Brain microvascular endothelial cell (primary cell): ENCODE measurements around the gene SLC2A9.

Experiments used
- DNase-seq: peaks from one replicate; pipeline ENCODE4 v3.0.0-alpha.2; 2020
- H3K27ac ChIP-seq: fragments of 250-450 bp; sonication (Bioruptor Pico); 2 replicates; pipeline ENCODE4 v1.5.1; 2020; ENCODE audit warnings: mild to moderate bottlenecking, moderate library complexity
- H3K27me3 ChIP-seq: fragments of 250-450 bp; sonication (Bioruptor Pico); replicated peaks from 2 replicates; pipeline ENCODE4 v1.5.1; 2020; ENCODE audit warnings: mild to moderate bottlenecking
- H3K36me3 ChIP-seq: fragments of 250-450 bp; sonication (Bioruptor Pico); replicated peaks from 2 replicates; pipeline ENCODE4 v1.5.1; 2020; ENCODE audit warnings: mild to moderate bottlenecking
- H3K4me3 ChIP-seq: 2 replicates; pipeline ENCODE4 v1.5.1; 2011; ENCODE audit warnings: low read depth, mild to moderate bottlenecking, control low read depth, low read length, moderate library complexity
- CTCF ChIP-seq: IDR thresholded peaks from 2 replicates; pipeline ENCODE4 v1.5.1; 2011; ENCODE audit warnings: low read depth, mild to moderate bottlenecking, moderate library complexity, low read length, control low read depth, inconsistent platforms; ENCODE audit errors: missing control alignments
- in situ Hi-C: cut with HindIII; loops from 2 replicates; pipeline ENCODE4 v1.10.0; 2017; ENCODE audit warnings: low sequenced_read_pairs, low pct_ligation_motif_present

The SLC2A9 gene

DNA sequence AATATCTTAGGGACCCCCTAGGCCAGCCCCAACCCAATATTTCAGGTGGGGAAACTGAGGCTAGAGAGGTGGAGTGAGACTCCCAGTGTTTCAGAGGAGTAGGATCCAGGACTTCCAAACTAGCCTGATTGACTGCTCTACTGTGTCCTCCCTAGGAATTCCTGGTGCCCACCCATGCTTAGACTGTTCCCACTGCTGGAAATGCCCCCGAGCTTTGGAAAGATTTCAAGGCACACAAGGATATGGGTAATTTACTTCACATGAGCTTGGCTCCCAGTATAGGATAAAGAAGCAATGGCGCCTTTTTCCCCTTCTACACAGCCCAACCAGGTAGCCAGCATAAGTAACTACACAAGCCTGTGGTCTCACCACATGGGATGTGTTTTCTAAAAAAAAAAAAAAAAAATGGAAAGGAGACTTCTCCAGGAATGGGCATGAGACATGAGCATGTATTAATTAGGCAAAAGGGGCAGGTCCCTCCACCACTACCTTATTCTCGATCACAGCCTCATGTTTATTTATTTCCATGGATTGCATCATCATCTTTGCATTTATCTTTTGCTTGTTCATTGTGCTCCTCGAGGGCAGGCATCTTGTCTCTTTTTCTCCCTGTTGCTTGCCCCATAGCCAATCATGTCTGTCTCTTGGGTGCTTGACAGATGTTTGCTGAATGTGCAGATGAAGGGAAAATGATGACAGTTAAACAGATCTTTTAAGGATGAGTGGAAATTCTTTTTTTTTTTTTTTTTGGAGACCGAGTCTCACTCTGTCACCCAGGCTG, 173.1 kb downstream of the SLC2A9 start:
- in situ Hi-C loops, result no loop called here
- no peak overlapping the region for H3K27ac ChIP-seq
- no peaks in the 10 kb centered on the region for H3K27me3 ChIP-seq
- no peak for TF ChIP-seq CTCF
- no peak for DNase-seq
- no peak overlapping the region for H3K4me3 ChIP-seq
- H3K36me3 ChIP-seq, result no peaks in the 10 kb centered on the region

GRCh38 chr4:9845791-9846493, 175.4 kb downstream of the SLC2A9 start:
- DNase-seq, result no peak
- H3K27ac ChIP-seq, result no peak overlapping the region
- H3K36me3 ChIP-seq, result no peaks in the 10 kb centered on the region
- no peaks in the 10 kb centered on the region for H3K27me3 ChIP-seq
- H3K4me3 ChIP-seq, result no peak overlapping the region
- in situ Hi-C loops, result no loop called here
- TF ChIP-seq CTCF, result no peak

GRCh38 chr4:9841072-9841471, 180.2 kb downstream of the SLC2A9 start:
- DNase-seq, result no peak
- in situ Hi-C loops, result no loop called here
- no peak overlapping the region for H3K4me3 ChIP-seq
- no peaks in the 10 kb centered on the region for H3K36me3 ChIP-seq
- no peaks in the 10 kb centered on the region for H3K27me3 ChIP-seq
- TF ChIP-seq CTCF, result no peak
- no peak overlapping the region for H3K27ac ChIP-seq

DNA sequence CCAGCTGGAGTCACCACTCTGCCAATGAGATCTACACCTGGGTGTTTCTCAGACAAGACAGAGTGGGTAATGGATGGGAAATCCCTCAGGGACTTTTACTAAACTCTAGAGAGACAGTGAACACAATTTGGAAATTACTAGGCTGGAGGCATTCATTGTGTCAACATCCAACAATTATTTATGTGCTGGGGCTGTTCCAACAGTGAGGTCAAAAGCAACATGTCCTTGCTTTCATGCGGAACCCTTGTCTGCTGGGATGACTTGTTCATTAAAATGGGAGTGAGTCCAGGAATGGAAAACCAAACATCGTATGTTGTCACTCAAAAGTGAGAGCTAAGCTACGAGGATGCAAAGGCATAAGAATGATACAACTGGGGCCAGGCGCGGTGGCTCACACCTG, 185.9 kb downstream of the SLC2A9 start:
- Histone ChIP-seq H3K36me3 (no peaks in the 10 kb centered on the region), H3K27me3 (no peaks in the 10 kb centered on the region), H3K4me3 (no peak overlapping the region), H3K27ac (no peak overlapping the region)
- in situ Hi-C loops, result no loop called here
- TF ChIP-seq CTCF, result no peak
- DNase-seq, result no peak

DNA sequence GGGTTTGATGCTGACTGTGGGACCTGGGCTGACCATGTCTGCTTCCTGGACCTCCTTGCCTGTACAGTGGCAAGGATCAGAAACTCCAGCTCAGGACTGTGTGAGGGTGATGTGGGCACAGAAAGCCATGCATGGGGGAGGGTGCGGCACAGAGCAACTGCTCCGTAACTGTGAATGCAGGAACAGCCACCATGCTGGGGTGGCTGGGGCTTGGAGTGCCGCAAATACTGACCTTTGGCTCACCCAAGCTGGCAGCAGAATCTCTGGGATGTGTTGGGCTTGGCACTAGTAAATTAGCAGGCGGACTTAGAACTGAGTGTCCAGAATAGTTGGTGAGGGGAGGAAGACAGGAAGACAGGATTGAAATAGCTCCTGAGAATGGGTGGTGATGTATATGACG, 187.9 kb downstream of the SLC2A9 start:
- Histone ChIP-seq H3K27me3 (no peaks in the 10 kb centered on the region), H3K36me3 (no peaks in the 10 kb centered on the region), H3K4me3 (no peak overlapping the region), H3K27ac (no peak overlapping the region)
- no peak for DNase-seq
- in situ Hi-C loops, result no loop called here
- TF ChIP-seq CTCF, result no peak

DNA sequence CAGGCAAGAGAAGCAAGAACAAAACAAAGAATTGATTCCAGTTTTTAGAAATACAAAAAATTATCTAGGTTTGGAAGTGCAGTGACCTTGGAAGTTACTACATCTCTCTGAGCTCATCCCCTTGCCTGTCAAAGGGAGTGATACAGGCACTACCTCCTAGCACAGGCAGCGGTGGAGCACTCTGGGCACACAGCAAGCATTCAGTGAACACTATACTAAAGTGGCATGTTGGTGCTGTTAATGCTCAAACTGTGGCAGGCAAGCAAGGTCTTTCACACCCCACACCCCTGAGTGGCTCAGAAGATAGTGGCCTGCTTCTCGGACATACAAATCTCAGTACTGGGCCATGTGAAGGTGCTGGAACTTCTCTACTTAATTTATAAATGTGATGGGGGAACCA, 188.7 kb downstream of the SLC2A9 start:
- Histone ChIP-seq H3K27me3 (no peaks in the 10 kb centered on the region), H3K27ac (no peak overlapping the region), H3K36me3 (no peaks in the 10 kb centered on the region), H3K4me3 (no peak overlapping the region)
- DNase-seq, result no peak
- TF ChIP-seq CTCF, result no peak
- in situ Hi-C loops, result no loop called here
